Natural killer cell treated with Interleukin-12 subunit alpha and Interleukin-12 subunit beta and Interleukin-15 and Interleukin-18, amount 100 ng/mL, for 72 hours (primary cell): ENCODE results near the gene LRRC18. TPM values are rescaled to one million over a fixed set of nuclear protein-coding genes. Genes with fewer than 3 reads are reported as not detected.

Source experiments
- ATAC-seq, 2 donors: fragments of 150-1000 bp; cut with Tn5 transposase in 1 of 2; sonication (Bioruptor Pico), chemical (Tn5 transposase) in 1 of 2; 2 replicates each; pipeline ENCODE4 v1.10.0; 2021
- DNase-seq: peaks from one replicate; pipeline ENCODE4 v3.0.0; 2022; ENCODE audit warnings: low spot score
- H3K27ac Mint-ChIP-seq, 2 donors: 1 replicate in 1 of 2; 2 replicates in 1 of 2; pipeline ENCODE4 v1.8.0; 2022; ENCODE audit warnings: mixed read lengths in 2 of 2, mild to moderate bottlenecking in 1 of 2, moderate library complexity in 1 of 2
- H3K27me3 Mint-ChIP-seq, 2 donors: 1 replicate in 1 of 2; 2 replicates in 1 of 2; pipeline ENCODE4 v1.8.0; 2022; ENCODE audit warnings: mixed read lengths in 2 of 2
- H3K36me3 Mint-ChIP-seq: one replicate; pipeline ENCODE4 v1.8.0; 2022; ENCODE audit warnings: mixed read lengths
- H3K4me1 Mint-ChIP-seq, 2 donors: 1 replicate in 1 of 2; 2 replicates in 1 of 2; pipeline ENCODE4 v1.8.0; 2022; ENCODE audit warnings: low read depth in 2 of 2, mixed read lengths in 2 of 2, mild to moderate bottlenecking in 1 of 2
- H3K4me3 Mint-ChIP-seq: one replicate; pipeline ENCODE4 v1.8.0; 2022; ENCODE audit warnings: mixed read lengths
- H3K9me3 Mint-ChIP-seq: 2 replicates; pipeline ENCODE4 v1.8.0; 2022; ENCODE audit warnings: mixed read lengths
- total RNA-seq, 2 donors: library from RNA; stranded (reverse); gene quantifications; one replicate each; pipeline ENCODE4 v1.2.3, GENCODE V29; 2022

The LRRC18 gene
- total RNA-seq, 2 donors from 2014 or later: not detected

DNA sequence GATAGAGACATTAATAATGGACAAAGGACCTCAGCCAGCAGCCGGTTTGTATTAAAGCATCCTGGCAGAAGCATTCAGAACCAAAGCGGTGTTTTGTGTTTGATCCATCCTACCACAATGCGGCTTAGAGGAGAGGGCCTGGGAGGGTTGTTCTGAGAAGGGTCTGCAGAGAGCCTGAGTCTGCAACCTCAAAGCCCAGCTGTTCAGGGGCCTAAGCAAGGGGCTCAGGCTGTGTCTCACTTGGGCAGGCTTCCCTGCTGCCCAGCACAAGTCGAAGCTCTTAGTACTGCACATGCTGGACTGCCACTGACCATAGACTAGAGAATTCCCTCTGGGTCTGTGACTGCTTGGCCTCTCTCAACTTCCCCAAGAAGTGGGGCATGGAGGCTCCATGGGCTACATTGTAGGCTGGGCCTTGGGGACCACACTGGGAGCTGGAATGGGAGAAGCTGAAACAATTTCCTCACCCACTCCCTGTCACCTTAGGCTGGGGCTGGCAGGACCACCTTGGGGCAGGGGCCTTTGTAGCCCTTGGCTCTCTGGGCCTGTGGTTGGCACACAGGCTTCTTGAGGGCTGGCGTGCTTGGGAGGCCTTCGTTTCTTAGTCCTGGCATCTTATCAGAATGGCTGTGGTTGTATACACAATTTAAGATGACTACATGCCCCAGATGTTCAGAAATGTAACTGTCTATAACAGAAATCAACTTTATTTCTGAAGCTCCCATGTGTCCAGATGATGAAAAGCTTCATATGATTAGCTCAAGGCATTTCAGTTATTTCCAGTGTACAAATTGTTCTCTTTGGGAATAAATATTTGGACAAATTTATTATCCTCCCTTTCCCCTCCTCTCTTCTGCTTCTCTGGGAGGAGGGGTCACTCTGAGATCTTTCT, 44.5 kb downstream of the LRRC18 start:
- no peaks in the 10 kb centered on the region for H3K9me3 Mint-ChIP-seq
- ATAC-seq: peak in 1 of 2 donors; percentile 33
- DNase-seq: no peak
- no peaks in the 10 kb centered on the region for H3K4me1 Mint-ChIP-seq
- no peak overlapping the region for H3K27ac Mint-ChIP-seq
- H3K4me3 Mint-ChIP-seq: no peak overlapping the region
- H3K36me3 Mint-ChIP-seq: no peaks in the 10 kb centered on the region
- no peaks in the 10 kb centered on the region for H3K27me3 Mint-ChIP-seq

DNA sequence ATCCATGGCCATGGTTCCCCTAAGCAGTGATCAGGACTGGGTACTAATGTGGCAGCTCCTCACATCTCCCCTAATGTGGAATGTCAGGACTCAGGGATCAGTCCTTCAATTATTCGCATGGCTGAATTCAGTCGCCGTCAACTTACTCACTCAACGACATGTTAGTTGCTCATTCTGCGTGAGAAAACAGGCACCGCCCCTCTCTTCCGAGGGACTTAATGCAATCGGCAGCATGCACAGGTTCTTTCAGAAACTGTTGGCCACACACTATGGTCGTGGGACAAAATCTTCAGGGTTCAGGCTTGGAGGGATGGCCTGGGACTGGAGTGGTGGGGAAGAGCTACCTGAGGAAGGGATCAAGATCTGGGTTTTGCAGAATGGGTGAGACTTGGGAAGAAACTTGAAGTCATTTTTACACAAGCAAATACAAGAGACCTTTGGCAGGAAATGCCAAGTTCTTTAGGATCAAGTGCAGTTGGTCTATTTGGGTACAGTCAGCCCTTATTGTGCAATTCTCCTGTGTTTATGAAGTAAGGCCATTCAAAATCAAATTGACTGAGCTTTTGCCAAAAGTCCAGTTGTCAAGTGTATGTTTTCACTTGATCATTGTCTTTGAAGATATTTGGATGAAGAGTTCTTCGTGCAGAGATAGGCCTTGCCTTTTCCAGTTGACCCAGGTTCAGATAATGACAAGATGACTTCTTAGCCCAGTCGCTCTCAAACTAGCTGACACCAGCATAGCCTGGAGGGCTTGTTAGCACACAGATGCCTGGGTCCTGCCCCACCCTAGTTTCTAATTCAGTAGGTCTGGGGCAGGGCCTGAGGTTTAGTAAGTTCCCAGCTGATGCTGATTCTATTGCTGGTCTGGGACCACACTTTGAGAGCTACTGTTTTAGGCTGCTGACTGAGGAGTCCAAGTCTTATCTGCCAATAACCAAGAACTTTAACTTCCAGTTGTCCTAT, 48.5 kb downstream of the LRRC18 start:
- DNase-seq (no peak), ATAC-seq (no peak)
- no peaks in the 10 kb centered on the region for H3K4me1 Mint-ChIP-seq
- H3K4me3 Mint-ChIP-seq: no peak overlapping the region
- no peak overlapping the region for H3K27ac Mint-ChIP-seq
- no peaks in the 10 kb centered on the region for H3K9me3 Mint-ChIP-seq
- H3K36me3 Mint-ChIP-seq: no peaks in the 10 kb centered on the region
- peaks cover 0 to 9% of the 10 kb centered on the region in 2 donors for H3K27me3 Mint-ChIP-seq

DNA sequence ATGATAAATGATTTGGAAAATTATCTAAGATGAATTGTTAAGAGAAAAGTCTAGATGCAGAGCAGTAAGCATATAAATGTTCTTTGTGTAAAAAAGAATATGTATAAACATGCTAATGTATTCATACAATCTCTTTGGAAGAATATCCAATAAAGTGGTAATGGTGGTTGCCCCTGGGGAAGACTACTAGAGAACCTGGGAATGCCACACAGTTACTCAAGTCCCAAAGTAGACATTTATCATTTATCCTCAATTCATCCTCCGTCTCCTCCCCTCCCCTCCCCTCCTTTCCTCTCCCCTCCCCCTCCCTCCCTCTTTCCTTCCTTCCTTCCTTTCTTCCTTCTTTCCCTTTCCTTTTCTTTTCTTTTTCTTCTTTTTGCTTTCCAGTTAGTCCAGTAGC, 51.7 kb downstream of the LRRC18 start:
- no peak overlapping the region for H3K27ac Mint-ChIP-seq
- no peak for DNase-seq
- H3K9me3 Mint-ChIP-seq: no peaks in the 10 kb centered on the region
- H3K4me3 Mint-ChIP-seq: no peak overlapping the region
- peaks cover 2 to 20% of the 10 kb centered on the region in 2 donors for H3K27me3 Mint-ChIP-seq
- H3K4me1 Mint-ChIP-seq: no peaks in the 10 kb centered on the region
- H3K36me3 Mint-ChIP-seq: no peaks in the 10 kb centered on the region
- ATAC-seq: no peak

DNA sequence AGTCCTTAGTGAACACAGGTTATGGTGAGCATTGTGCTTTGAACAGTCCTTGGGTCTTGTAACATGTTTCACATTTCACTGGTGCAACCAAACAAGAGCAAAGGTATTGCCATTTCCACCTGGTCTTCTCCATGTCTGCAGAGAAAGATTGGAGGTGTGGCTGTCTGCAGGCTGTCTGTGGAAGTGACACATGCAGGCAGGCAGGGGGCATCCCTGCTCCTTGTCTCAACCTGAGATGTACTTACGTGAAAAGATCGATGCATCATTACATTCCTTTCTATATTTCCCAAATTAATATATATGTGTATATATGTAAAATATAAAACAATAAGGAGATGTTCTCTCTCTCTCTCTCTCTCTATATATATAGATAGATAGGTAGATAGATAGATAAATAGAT, 54.3 kb downstream of the LRRC18 start:
- DNase-seq: no peak
- H3K36me3 Mint-ChIP-seq: no peaks in the 10 kb centered on the region
- H3K9me3 Mint-ChIP-seq: no peaks in the 10 kb centered on the region
- no peaks in the 10 kb centered on the region for H3K4me1 Mint-ChIP-seq
- no peak for ATAC-seq
- H3K27me3 Mint-ChIP-seq: peaks cover 2 to 20% of the 10 kb centered on the region in 2 donors
- no peak overlapping the region for H3K4me3 Mint-ChIP-seq
- H3K27ac Mint-ChIP-seq: no peak overlapping the region

DNA sequence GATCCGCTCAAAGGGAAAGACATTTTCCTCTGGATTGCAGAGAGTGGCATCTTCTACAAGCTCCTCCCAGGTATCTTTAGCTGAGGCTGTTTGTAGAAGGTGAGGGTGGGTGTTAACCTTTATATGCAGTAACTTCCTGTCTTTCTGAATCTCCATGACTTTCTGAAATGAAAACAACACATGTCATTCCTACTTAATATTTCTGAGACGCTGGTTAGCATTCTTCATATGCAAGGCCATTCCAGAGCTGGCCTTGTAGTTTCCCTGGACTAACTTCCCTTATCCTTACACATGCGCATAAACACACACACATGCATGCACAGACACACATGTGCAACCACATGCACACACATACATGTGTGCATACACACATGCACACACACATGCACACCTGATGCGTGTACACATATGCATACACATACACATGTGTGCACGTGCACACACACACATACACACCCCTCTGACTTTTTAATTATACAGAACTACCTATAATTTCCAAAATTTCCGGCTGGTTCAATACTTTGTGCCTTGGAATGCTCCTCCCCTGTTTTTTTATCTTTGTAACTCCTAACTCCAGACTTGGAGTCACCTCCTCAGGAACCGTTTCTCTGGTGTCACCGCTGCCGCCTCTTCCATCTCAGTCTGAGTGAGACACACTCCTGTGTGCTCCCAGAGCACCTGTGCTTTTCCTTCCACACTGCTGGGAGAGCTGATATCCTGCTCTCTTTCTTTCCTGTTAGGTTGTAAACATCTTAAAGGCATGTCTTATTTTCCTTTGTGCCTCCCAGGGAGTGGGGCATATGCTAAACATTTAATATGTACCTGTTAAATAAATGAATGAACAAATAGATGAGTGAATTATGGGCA, 55.2 kb downstream of the LRRC18 start:
- Mint-ChIP-seq H3K4me3 (no peak overlapping the region), H3K27ac (no peak overlapping the region), H3K36me3 (no peaks in the 10 kb centered on the region), H3K27me3 (peaks cover 2 to 20% of the 10 kb centered on the region in 2 donors), H3K4me1 (no peaks in the 10 kb centered on the region), H3K9me3 (no peaks in the 10 kb centered on the region)
- DNase-seq (no peak), ATAC-seq (no peak)

DNA sequence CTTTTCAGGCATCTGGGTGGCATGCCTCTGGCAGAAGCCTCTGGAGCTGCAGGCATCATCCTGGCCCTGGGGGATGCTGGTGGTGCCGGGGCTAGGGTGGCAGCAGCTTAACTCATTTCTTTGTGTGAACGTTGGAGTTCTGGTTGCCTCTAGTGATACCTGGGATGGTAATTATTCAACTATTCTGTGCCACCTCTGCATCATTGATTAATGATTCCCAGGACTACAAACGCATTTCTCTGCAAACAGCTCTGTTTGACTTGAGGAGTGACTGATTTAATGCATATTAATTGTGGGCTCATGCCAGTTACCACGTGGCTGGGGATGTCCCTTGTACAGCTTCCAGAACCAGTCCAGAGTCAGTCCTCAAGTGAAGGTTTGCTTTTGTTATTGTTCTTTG, 55.9 kb downstream of the LRRC18 start:
- Mint-ChIP-seq H3K9me3 (no peaks in the 10 kb centered on the region), H3K4me3 (no peak overlapping the region), H3K27me3 (peaks cover 2 to 20% of the 10 kb centered on the region in 2 donors), H3K4me1 (no peaks in the 10 kb centered on the region), H3K36me3 (no peaks in the 10 kb centered on the region), H3K27ac (no peak overlapping the region)
- DNase-seq: no peak
- no peak for ATAC-seq

DNA sequence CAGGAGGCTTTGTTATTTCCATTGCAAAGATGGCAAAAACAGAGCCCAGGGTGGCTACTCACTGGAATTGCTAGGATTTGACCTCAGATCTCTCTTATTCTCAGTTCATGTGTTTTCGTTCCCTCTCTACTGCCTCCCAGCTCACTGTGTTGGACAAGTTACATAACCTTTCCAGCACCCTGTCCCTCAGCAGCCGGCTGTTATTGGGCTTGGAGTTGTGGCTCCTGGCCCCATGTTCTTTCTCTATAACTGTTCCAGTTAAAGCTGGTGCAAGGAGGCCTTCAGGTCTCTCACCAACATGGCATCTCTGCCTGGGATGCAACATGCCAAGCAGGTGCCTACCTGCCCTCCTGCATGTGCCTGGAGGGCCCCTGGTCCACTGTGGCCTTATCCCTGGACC, 56.8 kb downstream of the LRRC18 start:
- peaks cover 2 to 20% of the 10 kb centered on the region in 2 donors for H3K27me3 Mint-ChIP-seq
- H3K4me3 Mint-ChIP-seq: no peak overlapping the region
- no peaks in the 10 kb centered on the region for H3K9me3 Mint-ChIP-seq
- no peak overlapping the region for H3K27ac Mint-ChIP-seq
- H3K4me1 Mint-ChIP-seq: no peaks in the 10 kb centered on the region
- no peaks in the 10 kb centered on the region for H3K36me3 Mint-ChIP-seq
- ATAC-seq (no peak), DNase-seq (no peak)

DNA sequence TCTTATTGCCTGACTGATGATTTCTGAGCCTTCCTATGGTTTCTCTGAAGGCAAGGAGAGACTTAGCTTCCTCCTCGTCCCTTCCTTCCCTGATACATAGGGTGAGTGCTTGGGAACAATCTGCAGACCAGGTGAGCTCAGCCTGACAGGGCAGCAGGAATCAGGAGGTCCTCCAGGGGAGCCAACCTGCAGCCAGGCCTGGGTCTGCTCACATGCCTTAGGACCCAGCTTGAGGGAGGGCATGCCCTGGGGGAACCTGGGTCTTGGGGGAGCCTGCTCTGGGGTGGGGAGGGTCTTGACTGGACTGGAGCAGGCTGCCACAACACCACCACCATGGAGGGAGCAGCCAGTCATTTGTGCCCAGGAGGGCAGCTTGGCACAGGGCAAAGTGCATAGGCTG, 57.7 kb downstream of the LRRC18 start:
- H3K9me3 Mint-ChIP-seq: no peaks in the 10 kb centered on the region
- H3K27ac Mint-ChIP-seq: no peak overlapping the region
- H3K36me3 Mint-ChIP-seq: no peaks in the 10 kb centered on the region
- H3K4me1 Mint-ChIP-seq: no peaks in the 10 kb centered on the region
- H3K4me3 Mint-ChIP-seq: no peak overlapping the region
- DNase-seq: no peak
- no peak for ATAC-seq
- peaks cover 2 to 19% of the 10 kb centered on the region in 2 donors for H3K27me3 Mint-ChIP-seq

DNA sequence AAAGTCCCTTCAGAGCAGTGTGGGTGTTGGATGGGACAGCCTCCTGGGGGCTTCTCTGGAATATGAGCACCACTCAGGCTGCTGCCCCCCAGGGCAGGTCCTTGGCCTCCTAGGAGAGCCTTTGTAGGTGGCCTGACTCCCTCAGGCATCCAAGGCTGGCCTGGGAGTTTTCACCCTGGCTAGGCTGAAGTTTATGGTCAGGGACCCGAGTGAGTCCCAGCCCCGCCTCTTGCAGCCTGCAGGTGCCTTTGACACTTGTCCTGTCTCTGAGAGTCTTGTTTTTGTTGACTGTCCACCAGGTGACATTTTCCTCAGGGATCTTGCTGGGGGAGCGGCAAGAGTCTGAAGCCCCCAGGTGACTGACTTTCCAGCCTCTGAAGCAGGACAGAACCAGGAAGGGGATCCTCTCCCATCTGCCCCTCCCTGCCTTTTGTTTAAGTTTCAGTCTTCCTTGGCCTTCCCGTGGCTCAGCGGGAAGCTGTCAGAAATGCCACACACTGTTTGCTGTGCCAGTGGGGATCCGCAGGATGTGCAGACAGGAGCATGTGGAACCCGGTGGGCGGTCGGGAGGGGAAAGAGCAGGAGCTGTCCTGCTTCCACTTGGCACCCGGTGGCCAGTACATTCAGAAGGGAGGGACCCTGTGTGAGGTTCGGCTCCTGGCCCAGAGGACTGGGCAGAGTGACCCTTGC, 59.5 kb downstream of the LRRC18 start:
- ATAC-seq (no peak), DNase-seq (no peak)
- peaks cover 2 to 12% of the 10 kb centered on the region in 2 donors for H3K27me3 Mint-ChIP-seq
- H3K4me1 Mint-ChIP-seq: no peaks in the 10 kb centered on the region
- no peak overlapping the region for H3K27ac Mint-ChIP-seq
- H3K4me3 Mint-ChIP-seq: no peak overlapping the region
- no peaks in the 10 kb centered on the region for H3K9me3 Mint-ChIP-seq
- H3K36me3 Mint-ChIP-seq: no peaks in the 10 kb centered on the region

DNA sequence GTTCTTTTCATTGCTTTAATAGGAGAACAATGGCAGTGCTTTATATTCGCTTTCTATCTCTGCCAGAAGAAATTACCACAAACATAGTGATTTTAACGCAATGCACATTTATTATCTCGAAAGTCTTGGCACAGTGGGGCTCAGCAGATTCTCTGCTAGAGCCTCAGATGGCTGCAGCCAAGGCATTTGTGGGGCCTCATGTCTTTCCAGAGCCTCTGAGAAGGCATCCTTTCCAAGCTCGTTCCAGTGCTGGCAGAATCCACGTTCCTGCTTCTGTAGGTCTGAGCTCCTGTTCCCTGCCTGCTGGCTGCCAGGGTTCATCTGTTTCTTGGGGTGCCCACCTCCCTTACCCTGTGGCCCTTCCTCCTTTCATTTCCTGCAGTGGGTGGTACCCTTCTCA, 60.2 kb downstream of the LRRC18 start:
- Mint-ChIP-seq H3K4me3 (no peak overlapping the region), H3K4me1 (no peaks in the 10 kb centered on the region), H3K36me3 (no peaks in the 10 kb centered on the region), H3K9me3 (no peaks in the 10 kb centered on the region), H3K27ac (no peak overlapping the region), H3K27me3 (peaks cover 3 to 5% of the 10 kb centered on the region in 2 donors)
- DNase-seq: no peak
- ATAC-seq: no peak

DNA sequence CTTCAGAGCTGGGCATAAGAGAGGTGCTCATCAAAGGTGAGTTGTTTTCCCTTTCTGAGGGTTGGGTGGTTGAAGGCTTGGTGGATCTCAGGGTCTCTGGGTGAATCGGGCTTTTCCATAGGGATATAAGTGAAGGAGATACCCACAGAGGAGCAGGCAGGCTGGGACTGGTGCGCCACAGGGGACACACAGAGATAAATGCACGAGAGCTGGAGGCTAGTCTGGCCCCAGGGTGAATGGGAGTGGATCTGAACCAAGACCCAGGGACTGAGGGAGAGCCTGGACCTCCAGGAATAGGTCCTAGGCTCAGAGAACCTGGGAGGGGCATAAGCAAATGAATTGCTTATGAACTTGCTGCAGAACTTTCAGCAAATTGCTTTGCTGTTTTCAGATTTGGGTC, 61.5 kb downstream of the LRRC18 start:
- DNase-seq: no peak
- Mint-ChIP-seq H3K4me1 (no peaks in the 10 kb centered on the region), H3K9me3 (no peaks in the 10 kb centered on the region), H3K4me3 (no peak overlapping the region), H3K27ac (no peak overlapping the region), H3K27me3 (peaks cover 0 to 3% of the 10 kb centered on the region in 2 donors), H3K36me3 (no peaks in the 10 kb centered on the region)
- no peak for ATAC-seq

DNA sequence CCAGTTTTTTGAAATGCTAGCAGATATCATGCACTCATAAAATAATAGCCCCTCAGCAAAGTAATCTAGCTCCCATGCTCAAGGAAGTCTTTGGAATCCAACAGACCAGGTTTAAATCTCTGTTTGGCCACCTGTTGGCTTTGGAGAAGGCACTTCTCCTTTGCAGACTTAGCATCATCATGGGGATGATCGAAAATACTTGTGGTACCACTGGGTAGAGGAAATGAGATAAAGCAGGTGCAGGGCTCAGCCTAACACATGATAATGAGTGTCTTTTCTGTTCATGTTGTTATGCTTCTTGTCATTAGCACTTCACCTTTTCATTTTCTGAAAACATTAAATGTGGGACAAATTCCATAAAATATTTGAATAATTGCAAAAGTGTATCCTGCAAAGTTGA, 67.4 kb downstream of the LRRC18 start:
- no peak for ATAC-seq
- no peak for DNase-seq
- H3K27ac Mint-ChIP-seq: no peak overlapping the region
- no peak overlapping the region for H3K4me3 Mint-ChIP-seq
- H3K36me3 Mint-ChIP-seq: no peaks in the 10 kb centered on the region
- no peaks in the 10 kb centered on the region for H3K4me1 Mint-ChIP-seq
- no peaks in the 10 kb centered on the region for H3K9me3 Mint-ChIP-seq
- H3K27me3 Mint-ChIP-seq: peaks cover 0 to 5% of the 10 kb centered on the region in 2 donors
